Measurements from ENCODE around the gene HOXD12. TPM values are rescaled to one million over a fixed set of nuclear protein-coding genes. Genes with fewer than 3 reads are reported as not detected.

HOXD12 gene
- total RNA-seq, 3 donors from 2014 or later (not counting 1 experiment from before 2014, with no cell fraction given): not detected

GRCh38 chr2:176148751-176149421 is 49.3 kb downstream of the HOXD12 start:
- WGBS (ENCODE audit: insufficient coverage): 41% methylated on average over 11 of the region's 11 CpGs
- Histone ChIP-seq H3K4me1 (ENCODE audit: control insufficient read depth, insufficient read depth, low read length) (peaks cover 4% of the 10 kb centered on the region), H3K36me3 (ENCODE audit: control insufficient read depth, insufficient read depth, low read length) (no peaks in the 10 kb centered on the region), H3K9me3 (ENCODE audit: control insufficient read depth, insufficient read depth, low read length) (no peaks in the 10 kb centered on the region), H3K27me3 (ENCODE audit: control insufficient read depth, insufficient read depth, low read length) (peaks cover 65% of the 10 kb centered on the region), H3K27ac (ENCODE audit: low read length) (no peak overlapping the region), H3K4me3 (ENCODE audit: low read length) (no peak overlapping the region)
- Mint-ChIP-seq H3K4me3 (no peak overlapping the region), H3K27me3 (ENCODE audit: low read depth in 2 of 2) (peaks cover 64% of the 10 kb centered on the region in 2 donors), H3K9me3 (no peaks in the 10 kb centered on the region), H3K27ac (no peak overlapping the region), H3K4me1 (peaks cover 0 to 6% of the 10 kb centered on the region in 2 donors), H3K36me3 (no peaks in the 10 kb centered on the region)
- intact Hi-C loops (cut with micrococcal nuclease): no loop called here
- ATAC-seq (no peak), DNase-seq (no peak)
- no peak for TF ChIP-seq CTCF (IDR thresholded peaks at IDR 0.05)

DNA sequence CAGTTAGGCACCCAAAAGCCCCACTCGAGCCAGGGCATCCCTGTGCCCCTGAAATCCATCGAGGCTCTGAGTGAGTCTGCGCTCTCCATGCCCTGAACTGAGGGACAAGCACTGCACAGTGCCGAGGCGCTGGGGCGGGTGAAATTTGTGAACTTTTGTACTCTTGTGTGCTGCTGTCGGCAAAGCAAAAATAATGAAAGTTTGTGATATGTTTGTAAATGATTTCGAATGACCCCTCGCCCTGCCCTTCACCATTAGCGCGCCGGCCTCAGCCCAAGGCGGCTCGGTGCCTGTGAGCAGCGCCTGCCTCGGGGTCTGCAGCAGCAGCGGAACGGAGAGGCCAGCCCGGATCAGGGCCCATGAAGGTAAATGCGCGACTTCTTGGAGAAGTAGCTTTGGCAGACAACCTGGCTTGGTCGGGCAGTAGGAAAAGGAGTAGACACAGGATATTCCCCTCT is 49.9 kb downstream of the HOXD12 start:
- WGBS (ENCODE audit: insufficient coverage): 19% methylated on average over 22 of the region's 22 CpGs
- no peak overlapping the region for H3K27ac ChIP-seq (ENCODE audit: low read length)

GRCh38 chr2:176149939-176150583 is 50.5 kb downstream of the HOXD12 start:
- TF ChIP-seq CTCF (IDR thresholded peaks at IDR 0.05): no peak
- H3K9me3 ChIP-seq (ENCODE audit: control insufficient read depth, insufficient read depth, low read length): no peaks in the 10 kb centered on the region
- no peaks in the 10 kb centered on the region for H3K36me3 ChIP-seq (ENCODE audit: control insufficient read depth, insufficient read depth, low read length)
- DNase-seq: no peak
- H3K27ac Mint-ChIP-seq: no peak overlapping the region
- H3K27ac ChIP-seq (ENCODE audit: low read length): no peak overlapping the region
- H3K27me3 Mint-ChIP-seq (ENCODE audit: low read depth in 2 of 2): peaks cover 65% of the 10 kb centered on the region in 2 donors
- peaks cover 0 to 6% of the 10 kb centered on the region in 2 donors for H3K4me1 Mint-ChIP-seq
- intact Hi-C loops (cut with micrococcal nuclease): no loop called here
- peaks cover 4% of the 10 kb centered on the region for H3K4me1 ChIP-seq (ENCODE audit: control insufficient read depth, insufficient read depth, low read length)
- peaks cover 65% of the 10 kb centered on the region for H3K27me3 ChIP-seq (ENCODE audit: control insufficient read depth, insufficient read depth, low read length)
- no peak overlapping the region for H3K4me3 Mint-ChIP-seq
- H3K4me3 ChIP-seq (ENCODE audit: low read length): no peak overlapping the region
- H3K9me3 Mint-ChIP-seq: no peaks in the 10 kb centered on the region
- ATAC-seq: no peak
- H3K36me3 Mint-ChIP-seq: no peaks in the 10 kb centered on the region
- 28% methylated on average over 23 of the region's 24 CpGs for WGBS (ENCODE audit: insufficient coverage)

More for the DNA sequence above, 49.9 kb downstream of the HOXD12 start:
- H3K4me1 ChIP-seq (ENCODE audit: control insufficient read depth, insufficient read depth, low read length): peaks cover 4% of the 10 kb centered on the region
- Mint-ChIP-seq H3K4me1 (peaks cover 0 to 6% of the 10 kb centered on the region in 2 donors), H3K27me3 (ENCODE audit: low read depth in 2 of 2) (peaks cover 64 to 66% of the 10 kb centered on the region in 2 donors), H3K4me3 (no peak overlapping the region), H3K9me3 (no peaks in the 10 kb centered on the region), H3K36me3 (no peaks in the 10 kb centered on the region), H3K27ac (no peak overlapping the region)
- no peaks in the 10 kb centered on the region for H3K36me3 ChIP-seq (ENCODE audit: control insufficient read depth, insufficient read depth, low read length)
- H3K27me3 ChIP-seq (ENCODE audit: control insufficient read depth, insufficient read depth, low read length): peaks cover 67% of the 10 kb centered on the region
- TF ChIP-seq CTCF (IDR thresholded peaks at IDR 0.05): no peak
- H3K4me3 ChIP-seq (ENCODE audit: low read length): no peak overlapping the region
- intact Hi-C loops (cut with micrococcal nuclease): no loop called here
- no peaks in the 10 kb centered on the region for H3K9me3 ChIP-seq (ENCODE audit: control insufficient read depth, insufficient read depth, low read length)
- ATAC-seq (no peak), DNase-seq (no peak)
